ENCODE data around the gene MCF2L.

GRCh38 chr13:113028336-113029060, 59.5 kb downstream of the MCF2L start:
- TF ChIP-seq CTCF (IDR thresholded peaks at IDR 0.05): no peak
- TF ChIP-seq POLR2A (IDR thresholded peaks at IDR 0.05): no peak
